Mesendoderm (in vitro differentiated cells): ENCODE measurements around the gene PDCD10.

Experiments used
- DNase-seq: peaks from one replicate; pipeline ENCODE4 v3.0.0; 2013
- H2AK5ac ChIP-seq: 2 replicates; pipeline ENCODE4 v1.6.1; 2013; ENCODE audit warnings: low read length, inconsistent platforms
- H2BK120ac ChIP-seq: 2 replicates; pipeline ENCODE4 v1.6.1; 2013; ENCODE audit warnings: low read depth, mild to moderate bottlenecking, low read length, moderate library complexity, mixed read lengths
- H2BK15ac ChIP-seq: replicated peaks from 2 replicates; pipeline ENCODE4 v1.6.1; 2013; ENCODE audit warnings: low read depth, mild to moderate bottlenecking, moderate library complexity
- H2BK5ac ChIP-seq: 2 replicates; pipeline ENCODE4 v1.6.1; 2013; ENCODE audit warnings: low read length, inconsistent platforms
- H3K18ac ChIP-seq: 2 replicates; pipeline ENCODE4 v1.6.1; 2013; ENCODE audit warnings: mild to moderate bottlenecking, low read length, mixed read lengths
- H3K23ac ChIP-seq: one replicate; pipeline ENCODE4 v1.6.1; 2013; ENCODE audit warnings: low read length
- H3K27ac ChIP-seq: 2 replicates; pipeline ENCODE4 v1.5.1; 2013; ENCODE audit warnings: low read depth, mild to moderate bottlenecking, inconsistent platforms, low read length, moderate library complexity
- H3K27me3 ChIP-seq: 2 replicates; pipeline ENCODE4 v1.6.1; 2013; ENCODE audit warnings: low read length, control low read depth, mild to moderate bottlenecking, inconsistent platforms; ENCODE audit not compliant: insufficient read depth, poor library complexity
- H3K36me3 ChIP-seq: 2 replicates; pipeline ENCODE4 v1.6.1; 2013; ENCODE audit warnings: low read length, inconsistent platforms; ENCODE audit not compliant: control insufficient read depth, insufficient read depth
- H3K4ac ChIP-seq: one replicate; pipeline ENCODE4 v1.6.1; 2013; ENCODE audit warnings: low read depth, mild to moderate bottlenecking, low read length, moderate library complexity
- H3K4me1 ChIP-seq: 2 replicates; pipeline ENCODE4 v1.6.1; 2013; ENCODE audit warnings: low read depth, low read length, inconsistent platforms; ENCODE audit not compliant: control insufficient read depth
- H3K4me2 ChIP-seq: 2 replicates; pipeline ENCODE4 v1.6.1; 2013; ENCODE audit warnings: low read length
- H3K4me3 ChIP-seq: 2 replicates; pipeline ENCODE4 v1.5.1; 2013; ENCODE audit warnings: mild to moderate bottlenecking, low read length
- H3K56ac ChIP-seq: one replicate; pipeline ENCODE4 v1.6.1; 2013; ENCODE audit warnings: low read length
- H3K79me1 ChIP-seq: 2 replicates; pipeline ENCODE4 v1.6.1; 2013; ENCODE audit warnings: low read length, inconsistent platforms
- H3K79me2 ChIP-seq: 2 replicates; pipeline ENCODE4 v1.6.1; 2013; ENCODE audit warnings: mild to moderate bottlenecking, low read length; ENCODE audit not compliant: control insufficient read depth, insufficient read depth
- H3K9ac ChIP-seq: 2 replicates; pipeline ENCODE4 v1.6.1; 2013; ENCODE audit warnings: low read length, inconsistent platforms
- H4K5ac ChIP-seq: one replicate; pipeline ENCODE4 v1.6.1; 2013; ENCODE audit warnings: low read length
- H4K8ac ChIP-seq: one replicate; pipeline ENCODE4 v1.6.1; 2013; ENCODE audit warnings: low read depth, mild to moderate bottlenecking, control low read depth, low read length, moderate library complexity
- WGBS: extraction: QIAGEN DNeasy Blood & Tissue Kit; methylation state at CpG from one replicate; pipeline ENCODE4 v1.1.7; 2013; ENCODE audit warnings: low lambda C conversion rate, missing lambda C conversion rate; ENCODE audit not compliant: insufficient coverage; ENCODE audit errors: extremely low coverage; 5-methylcytosine and 5-hydroxymethylcytosine counted together

The PDCD10 gene

DNA sequence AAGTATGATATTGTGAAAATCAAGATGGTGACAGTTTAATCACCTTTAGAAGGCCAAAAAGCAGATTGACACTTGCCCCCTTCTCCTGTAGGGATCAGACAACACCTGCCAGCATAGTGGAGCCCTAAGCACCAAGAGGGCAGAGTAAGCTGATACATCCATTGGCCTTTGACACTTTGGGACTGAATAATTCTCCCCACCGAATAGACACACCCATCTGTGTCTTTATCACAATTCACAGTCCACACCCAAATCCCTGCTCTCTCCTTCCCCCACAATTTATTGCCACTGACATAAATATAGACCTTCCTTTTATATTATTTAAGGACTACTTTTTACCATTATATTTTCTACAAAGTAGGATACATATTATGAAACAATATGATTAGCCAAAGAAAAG is 77.9 kb downstream of the PDCD10 start:
- Histone ChIP-seq H3K79me2 (no peaks in the 10 kb centered on the region), H3K56ac (no peak overlapping the region), H4K5ac (no peak overlapping the region), H3K4me3 (no peak overlapping the region), H4K8ac (no peak overlapping the region), H3K18ac (no peak overlapping the region), H3K36me3 (no peaks in the 10 kb centered on the region), H2AK5ac (no peak overlapping the region), H3K4ac (no peak overlapping the region), H3K4me2 (no peak overlapping the region), H2BK15ac (no peak overlapping the region), H3K4me1 (no peaks in the 10 kb centered on the region), H3K79me1 (no peaks in the 10 kb centered on the region), H2BK120ac (no peak overlapping the region), H3K27ac (no peak overlapping the region), H3K27me3 (no peaks in the 10 kb centered on the region), H2BK5ac (no peak overlapping the region), H3K9ac (no peak overlapping the region), H3K23ac (no peak overlapping the region)
- no CpG with 5 or more reads among the region's 1 CpG for WGBS
- DNase-seq: no peak

DNA sequence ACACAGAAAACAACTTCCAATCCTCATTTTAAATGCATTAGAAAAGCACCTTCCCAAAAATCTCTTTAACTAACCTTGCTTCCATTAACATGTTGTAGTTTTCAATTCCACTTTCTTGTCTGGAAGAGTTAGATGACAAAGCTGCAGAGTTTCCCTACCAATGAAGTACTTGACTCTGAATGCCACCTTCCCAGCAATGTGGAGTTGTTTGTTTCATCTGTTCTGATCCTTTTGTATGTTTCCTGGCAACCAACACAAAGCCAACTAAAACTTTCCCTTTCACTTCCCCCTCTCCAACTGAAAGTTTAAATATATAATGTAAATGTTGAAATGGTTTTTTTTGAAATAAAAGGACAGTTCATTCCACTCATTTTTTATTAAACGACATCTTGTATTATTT is 80.9 kb downstream of the PDCD10 start, which contains the start of gene WDR49:
Gene WDR49, minus strand, starts transcription at position 183 of the 400 bp plus-strand sequence. CDS start 517 bp downstream, outside the sequence.
- Histone ChIP-seq H3K23ac (no peak within 1 kb of the TSS), H3K4me3 (no peak within 1 kb of the TSS)
- WGBS: no CpG with 5 or more reads among the region's 1 CpG

DNA sequence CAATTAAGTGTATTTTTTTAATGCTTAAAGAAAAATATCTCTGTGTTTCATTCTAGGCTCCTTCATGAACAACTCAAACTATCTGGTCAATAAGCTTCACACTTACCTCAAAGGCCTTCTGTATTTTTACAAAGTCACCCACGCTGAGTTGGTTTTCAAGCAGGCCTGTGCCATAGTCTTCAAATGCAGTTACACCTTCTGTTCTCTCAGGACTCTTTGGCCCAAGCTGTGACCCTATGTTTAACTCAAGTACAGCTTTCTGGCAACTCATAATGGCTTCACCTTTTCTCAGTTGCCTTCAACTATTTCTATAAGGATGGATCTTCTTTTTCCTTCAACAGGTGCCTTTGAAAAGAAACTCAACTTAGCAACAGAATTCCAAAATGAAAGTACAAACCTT is 81.5 kb downstream of the PDCD10 start:
- Histone ChIP-seq H3K79me2 (no peaks in the 10 kb centered on the region), H3K4me3 (no peak overlapping the region)
- WGBS: no CpG with 5 or more reads among the region's 1 CpG

More for the DNA sequence above, 80.9 kb downstream of the PDCD10 start, which contains the start of gene WDR49:
- Histone ChIP-seq H3K18ac (no peak within 1 kb of the TSS), H3K27me3 (no peaks in the 10 kb centered on the region), H2BK120ac (no peak within 1 kb of the TSS), H3K36me3 (no peaks in the 10 kb centered on the region), H2BK15ac (no peak within 1 kb of the TSS), H3K79me1 (no peaks in the 10 kb centered on the region), H4K8ac (no peak within 1 kb of the TSS), H3K56ac (no peak within 1 kb of the TSS), H2AK5ac (no peak within 1 kb of the TSS), H3K4ac (no peak within 1 kb of the TSS), H3K9ac (no peak within 1 kb of the TSS), H3K79me2 (no peaks in the 10 kb centered on the region), H3K4me1 (no peaks in the 10 kb centered on the region), H3K27ac (no peak within 1 kb of the TSS), H2BK5ac (no peak within 1 kb of the TSS), H4K5ac (no peak within 1 kb of the TSS), H3K4me2 (no peak within 1 kb of the TSS)
- peak; percentile 76 for DNase-seq

DNA sequence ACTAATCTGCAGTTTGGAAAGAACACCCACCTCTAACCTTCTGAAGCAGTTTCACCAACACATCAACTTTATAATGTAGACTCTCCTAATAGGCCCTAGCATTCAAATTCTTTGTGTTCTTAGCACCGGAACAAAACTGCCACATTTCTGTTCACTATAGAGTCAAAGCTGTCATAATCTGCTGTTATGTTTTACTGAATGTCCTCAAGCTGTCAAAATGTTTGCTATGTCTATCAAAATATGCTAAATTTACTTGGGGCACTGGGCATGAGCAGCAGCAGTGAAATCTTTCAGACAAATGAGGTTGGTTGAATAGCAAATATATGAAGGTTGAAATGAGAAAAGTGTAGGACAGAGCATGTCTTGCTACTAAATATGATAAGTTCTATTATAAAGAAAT is 82.9 kb downstream of the PDCD10 start:
- Histone ChIP-seq H3K23ac (no peak overlapping the region), H3K4me2 (no peak overlapping the region), H4K5ac (no peak overlapping the region), H2BK5ac (no peak overlapping the region), H3K27ac (no peak overlapping the region), H2AK5ac (no peak overlapping the region), H3K27me3 (no peaks in the 10 kb centered on the region), H3K18ac (no peak overlapping the region), H2BK120ac (no peak overlapping the region), H3K4ac (no peak overlapping the region), H3K79me1 (no peaks in the 10 kb centered on the region), H3K4me1 (no peaks in the 10 kb centered on the region), H3K36me3 (no peaks in the 10 kb centered on the region), H3K56ac (no peak overlapping the region), H3K79me2 (no peaks in the 10 kb centered on the region), H4K8ac (no peak overlapping the region), H2BK15ac (no peak overlapping the region), H3K4me3 (no peak overlapping the region), H3K9ac (no peak overlapping the region)
- DNase-seq: no peak
- WGBS: no CpG with 5 or more reads among the region's 1 CpG

More for the DNA sequence above, 81.5 kb downstream of the PDCD10 start:
- H2BK15ac ChIP-seq: no peak overlapping the region
- H4K8ac ChIP-seq: no peak overlapping the region
- H4K5ac ChIP-seq: no peak overlapping the region
- H2BK5ac ChIP-seq: no peak overlapping the region
- H3K56ac ChIP-seq: no peak overlapping the region
- no peaks in the 10 kb centered on the region for H3K27me3 ChIP-seq
- no peak overlapping the region for H3K4me2 ChIP-seq
- H3K36me3 ChIP-seq: no peaks in the 10 kb centered on the region
- no peak overlapping the region for H3K27ac ChIP-seq
- H3K18ac ChIP-seq: no peak overlapping the region
- no peak overlapping the region for H2AK5ac ChIP-seq
- H3K4ac ChIP-seq: no peak overlapping the region
- no peak overlapping the region for H3K9ac ChIP-seq
- DNase-seq: no peak
- H3K4me1 ChIP-seq: no peaks in the 10 kb centered on the region
- no peaks in the 10 kb centered on the region for H3K79me1 ChIP-seq
- H3K23ac ChIP-seq: no peak overlapping the region
- H2BK120ac ChIP-seq: no peak overlapping the region

DNA sequence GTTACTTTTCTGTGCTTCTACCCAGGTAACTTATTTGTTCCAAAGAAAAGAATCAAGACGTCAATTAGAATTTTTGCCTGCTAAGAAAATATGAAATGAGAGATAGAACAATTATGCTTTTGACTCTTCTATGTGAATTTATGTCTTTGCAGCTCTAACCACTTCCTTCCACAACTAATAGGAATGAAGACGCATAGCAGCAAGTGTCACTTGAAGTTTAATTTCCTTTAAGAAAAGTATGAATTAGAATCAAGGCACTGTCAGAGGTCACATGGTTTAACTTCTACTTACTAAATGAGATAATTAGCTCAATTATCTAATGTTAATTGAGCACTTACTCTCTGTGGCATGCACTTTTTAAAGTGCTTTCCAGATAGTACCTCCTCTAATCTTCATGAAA is 84.2 kb downstream of the PDCD10 start:
- no peak overlapping the region for H3K4me3 ChIP-seq
- no peak overlapping the region for H4K8ac ChIP-seq
- WGBS: no CpG with 5 or more reads among the region's 2 CpGs
- H2BK15ac ChIP-seq: no peak overlapping the region
- H3K4me2 ChIP-seq: no peak overlapping the region
- H2BK120ac ChIP-seq: no peak overlapping the region
- no peak overlapping the region for H3K4ac ChIP-seq
- no peak overlapping the region for H2AK5ac ChIP-seq
- no peak for DNase-seq
- no peak overlapping the region for H3K23ac ChIP-seq
- H3K18ac ChIP-seq: no peak overlapping the region
- H3K27ac ChIP-seq: no peak overlapping the region
- H3K56ac ChIP-seq: no peak overlapping the region
- H3K9ac ChIP-seq: no peak overlapping the region
- no peaks in the 10 kb centered on the region for H3K79me2 ChIP-seq
- no peaks in the 10 kb centered on the region for H3K4me1 ChIP-seq
- H3K36me3 ChIP-seq: no peaks in the 10 kb centered on the region
- no peaks in the 10 kb centered on the region for H3K27me3 ChIP-seq
- H3K79me1 ChIP-seq: no peaks in the 10 kb centered on the region
- H2BK5ac ChIP-seq: no peak overlapping the region
- no peak overlapping the region for H4K5ac ChIP-seq

DNA sequence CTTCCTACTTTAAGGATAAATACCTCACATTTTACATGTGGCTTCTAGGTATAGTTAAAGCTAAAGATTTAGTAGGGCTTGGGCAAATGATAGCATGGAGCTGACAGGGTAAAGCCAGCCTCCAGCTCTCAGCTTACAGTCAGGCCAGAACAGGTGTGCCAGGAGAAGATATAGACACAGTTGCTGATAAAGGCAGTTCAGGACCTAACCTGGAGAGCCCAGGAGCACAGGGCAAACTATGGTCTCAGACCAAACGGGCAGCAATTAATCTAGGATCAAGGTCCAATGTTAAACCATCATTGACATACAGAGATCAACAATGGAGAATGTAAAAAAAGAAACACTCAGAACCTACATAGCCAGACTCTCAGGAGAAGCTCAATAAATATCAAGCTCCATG is 84.9 kb downstream of the PDCD10 start:
- WGBS: no CpG with 5 or more reads among the region's 1 CpG
- no peak overlapping the region for H3K9ac ChIP-seq
- H3K4me1 ChIP-seq: no peaks in the 10 kb centered on the region
- H3K23ac ChIP-seq: no peak overlapping the region
- no peaks in the 10 kb centered on the region for H3K79me1 ChIP-seq
- no peak for DNase-seq
- no peak overlapping the region for H3K4me2 ChIP-seq
- H4K8ac ChIP-seq: no peak overlapping the region
- H3K4me3 ChIP-seq: no peak overlapping the region
- H3K27me3 ChIP-seq: no peaks in the 10 kb centered on the region
- H2BK5ac ChIP-seq: no peak overlapping the region
- no peak overlapping the region for H2AK5ac ChIP-seq
- no peak overlapping the region for H2BK120ac ChIP-seq
- H3K36me3 ChIP-seq: no peaks in the 10 kb centered on the region
- H3K79me2 ChIP-seq: no peaks in the 10 kb centered on the region
- H2BK15ac ChIP-seq: no peak overlapping the region
- no peak overlapping the region for H3K18ac ChIP-seq
- no peak overlapping the region for H3K27ac ChIP-seq
- no peak overlapping the region for H3K56ac ChIP-seq
- H4K5ac ChIP-seq: no peak overlapping the region
- no peak overlapping the region for H3K4ac ChIP-seq
